CD4-positive, alpha-beta T cell treated with Interleukin-6 at 100 ng/mL for 8 hours (primary cell): ENCODE results near the gene PNPT1.
A peak's percentile ranks its signal among the peaks of the same experiment; 100 is the strongest.

ENCODE experiments used
- DNase-seq: peaks from one replicate; pipeline ENCODE4 v3.0.0-alpha.2; 2020; ENCODE audit warnings: mixed read lengths, low spot score

PNPT1 gene

DNA sequence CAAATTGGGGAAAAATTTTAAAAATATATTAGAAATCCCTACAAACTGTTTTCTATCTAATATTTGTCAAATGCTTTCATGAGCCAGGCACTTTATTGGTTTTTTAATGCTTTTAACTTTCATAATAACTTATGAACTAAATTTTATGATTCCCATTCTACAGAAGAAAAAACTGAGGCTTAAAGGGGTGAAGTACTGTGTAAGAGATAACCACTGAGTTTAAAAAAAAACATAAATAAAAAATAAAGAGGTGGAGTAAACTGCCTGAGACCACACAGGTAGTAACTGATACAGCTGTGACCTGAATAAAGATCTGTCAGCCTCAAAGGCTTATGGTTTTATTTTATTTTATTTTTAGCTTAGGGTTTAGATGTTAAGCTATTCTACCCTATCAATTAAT, 24.7 kb downstream of the PNPT1 start:
- no peak for DNase-seq

DNA sequence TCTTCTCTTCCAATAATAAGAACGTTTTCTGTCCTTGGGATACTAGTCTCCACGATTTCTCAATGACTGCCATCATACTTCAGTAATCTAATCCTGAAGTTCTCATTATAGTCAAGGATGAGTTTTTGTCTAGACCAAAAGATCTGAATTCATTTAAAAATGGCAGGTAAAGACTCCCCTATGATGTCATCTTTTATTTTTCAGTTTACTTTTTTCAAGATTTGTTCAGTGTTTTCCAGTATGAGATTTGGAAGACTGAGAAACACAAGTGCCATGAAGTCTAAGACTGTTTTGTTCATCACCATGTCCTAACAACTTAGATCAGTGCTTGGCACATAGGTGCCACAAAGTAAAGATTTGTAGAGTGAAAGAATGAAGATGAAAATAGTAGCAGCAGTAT, 40.4 kb downstream of the PNPT1 start:
- no peak for DNase-seq

DNA sequence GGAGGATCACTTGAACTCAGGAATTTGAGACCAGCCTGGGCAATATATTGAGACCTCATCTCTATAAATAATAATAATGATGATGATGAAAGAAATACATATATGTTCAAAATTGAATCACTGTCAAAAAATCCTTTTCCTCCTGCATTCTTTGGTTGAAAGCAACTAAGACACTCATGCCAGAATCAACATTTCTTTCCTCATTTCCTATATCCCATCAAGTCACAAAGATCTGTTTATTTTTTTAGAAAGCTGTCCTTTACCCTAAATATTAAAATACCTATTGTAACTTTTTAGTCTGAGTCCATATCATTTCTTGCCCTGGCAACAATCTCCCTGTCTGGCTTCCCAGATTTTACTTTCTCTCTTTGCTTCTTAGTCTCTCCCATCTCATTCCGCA, 44.4 kb downstream of the PNPT1 start:
- no peak for DNase-seq

DNA sequence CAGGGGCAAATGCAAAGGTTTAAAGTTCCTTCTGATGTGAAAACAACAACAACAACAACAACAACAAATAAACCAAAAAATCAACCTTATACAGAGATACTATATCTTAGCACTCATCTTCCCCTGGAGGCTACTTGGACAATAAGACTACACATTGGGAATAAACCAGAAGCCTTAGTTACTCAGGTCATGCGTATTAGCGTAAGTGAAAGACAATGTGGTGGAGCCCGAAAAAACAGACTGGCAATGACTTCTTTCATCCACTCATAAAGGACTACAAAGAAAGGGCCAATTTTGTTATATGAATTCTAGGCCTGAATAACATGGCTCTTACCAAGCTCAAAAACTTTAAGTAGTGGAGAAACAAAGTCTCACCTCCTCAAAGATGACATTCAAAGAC, 56.8 kb downstream of the PNPT1 start:
- no peak for DNase-seq

DNA sequence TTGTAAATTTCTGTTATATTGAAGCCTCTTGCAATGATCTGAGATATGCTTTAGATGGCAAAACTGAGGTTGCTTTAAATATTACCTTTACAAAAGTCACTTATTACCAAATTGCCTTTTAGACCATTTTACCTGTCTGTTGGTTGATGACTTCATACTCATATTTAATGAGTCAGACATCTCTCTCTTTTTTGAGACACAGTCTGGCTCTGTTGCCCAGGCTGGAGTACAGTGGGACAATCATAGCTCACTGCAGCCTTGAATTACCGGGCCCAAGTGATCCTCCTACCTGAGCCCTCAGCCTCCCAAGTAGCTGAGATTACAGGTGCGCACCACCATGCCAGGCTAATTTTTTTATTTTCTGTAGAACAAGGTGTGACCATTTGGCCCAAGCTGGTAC, 64.7 kb downstream of the PNPT1 start:
- DNase-seq: no peak

DNA sequence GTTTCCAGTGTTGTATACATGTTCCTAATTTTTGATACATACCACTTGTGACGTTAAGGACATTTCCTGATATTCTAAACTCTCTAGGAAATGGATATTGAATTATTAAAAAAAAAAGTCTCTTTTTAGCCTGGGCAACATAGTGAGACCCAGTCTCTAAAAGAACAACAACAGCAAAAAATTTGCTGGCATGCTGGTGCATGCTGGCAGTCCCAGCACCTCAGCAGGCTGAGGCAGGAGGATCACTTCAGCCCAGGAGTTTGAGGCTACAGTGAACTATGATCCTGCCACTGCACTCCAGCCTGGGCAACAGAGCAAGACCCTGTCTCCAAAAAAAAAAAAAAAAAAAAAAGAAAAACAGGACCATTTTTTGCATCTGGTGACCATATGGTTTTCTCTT, 65.7 kb downstream of the PNPT1 start:
- DNase-seq: no peak

DNA sequence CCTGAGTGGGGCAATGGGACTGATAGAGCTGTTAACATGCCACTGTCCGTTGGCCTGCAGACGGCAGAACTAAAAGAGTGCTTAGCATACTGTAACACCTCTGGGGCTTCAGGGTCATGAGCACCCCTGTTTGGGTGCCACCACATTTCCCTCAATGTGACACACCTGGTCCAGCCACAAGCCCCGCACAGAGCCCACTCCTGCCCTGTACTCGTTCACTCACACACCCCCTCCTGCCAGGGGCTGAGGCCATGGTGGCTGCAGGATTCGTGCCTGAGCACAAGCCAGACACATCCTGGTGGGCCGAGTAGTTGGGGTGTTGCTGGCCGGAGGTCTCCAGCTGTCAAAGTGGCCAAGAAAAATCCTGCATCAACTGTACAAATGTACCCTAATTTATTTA, 71.8 kb downstream of the PNPT1 start:
- DNase-seq: no peak

DNA sequence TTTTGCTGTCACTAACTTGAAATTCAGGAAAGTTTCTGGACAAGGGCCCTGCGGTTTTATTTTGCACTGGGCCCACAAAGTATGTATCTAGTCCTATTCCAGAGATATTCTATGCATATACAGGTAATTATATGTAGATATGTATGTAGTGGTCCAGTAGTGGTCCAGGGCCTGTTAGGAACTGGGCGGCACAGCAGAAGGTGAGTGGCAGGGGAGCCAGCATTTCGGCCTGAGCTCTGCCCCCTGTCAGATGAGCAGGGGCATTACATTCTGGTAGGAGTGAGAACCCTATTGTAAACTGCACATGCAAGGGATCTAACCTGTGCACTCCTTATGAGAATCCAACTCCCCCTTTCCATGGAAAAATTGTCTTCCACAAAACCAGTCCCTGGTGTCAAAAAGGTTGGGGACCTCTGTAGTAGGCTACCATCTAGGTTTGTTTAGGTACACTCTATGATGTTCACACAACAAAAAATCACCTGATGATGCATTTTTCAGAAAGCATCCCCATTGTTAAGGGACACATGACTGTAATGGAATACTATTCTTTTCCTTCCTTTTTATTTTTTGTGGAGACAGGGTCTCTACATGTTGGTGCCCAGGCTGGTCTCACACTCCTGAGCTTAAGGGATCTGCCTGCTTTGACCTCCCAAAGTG, 73.4 kb downstream of the PNPT1 start:
- DNase-seq: no peak

DNA sequence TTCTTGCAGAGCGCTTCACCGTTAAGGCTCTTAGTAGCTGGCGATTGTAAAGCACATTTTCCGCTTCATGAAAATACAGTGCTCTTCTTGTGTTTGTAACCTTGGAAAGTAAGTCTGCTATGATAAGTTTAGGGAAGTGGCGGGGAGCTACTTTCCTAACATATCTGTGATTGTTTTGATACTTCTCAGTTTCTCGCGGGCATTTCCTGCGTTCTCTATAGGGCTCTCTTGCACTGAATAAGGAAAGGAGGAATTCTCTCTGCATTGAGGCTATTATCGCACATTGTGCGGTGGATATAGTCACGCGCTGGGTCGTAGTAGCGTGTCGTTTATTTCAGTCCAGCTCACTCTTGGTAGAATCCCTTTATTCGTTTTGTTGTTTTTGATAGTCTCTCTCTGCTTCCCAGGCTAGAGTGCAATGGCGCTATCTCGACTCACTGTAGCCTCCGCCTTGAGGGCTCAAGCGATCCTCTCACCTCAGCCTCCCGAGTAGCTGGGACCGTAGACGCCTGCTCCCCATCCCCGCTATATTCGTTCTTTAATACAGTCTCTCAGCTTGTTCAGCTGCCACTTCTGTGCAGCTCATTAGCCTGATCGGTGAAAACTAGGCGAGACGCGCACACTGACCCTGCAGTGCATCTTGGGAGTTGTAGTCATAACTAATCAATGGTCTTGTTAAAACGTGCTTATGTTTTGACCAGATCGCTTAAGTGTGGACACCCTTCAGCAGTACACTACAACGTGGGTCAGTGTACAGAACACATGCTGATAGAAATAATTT, 75.2 kb downstream of the PNPT1 start:
- DNase-seq: peak; percentile 44

DNA sequence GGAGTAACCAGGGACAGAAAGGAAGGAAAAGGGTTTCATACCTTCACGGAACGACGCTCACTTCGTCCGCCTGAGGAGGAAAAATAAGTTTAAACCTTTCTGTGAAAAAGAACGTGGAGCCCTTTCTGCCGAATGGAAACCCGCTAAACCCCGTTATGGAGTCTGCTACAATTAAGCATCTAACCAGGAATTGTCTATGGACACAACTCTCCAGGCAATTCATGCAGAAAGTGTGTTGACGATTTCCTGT, 75.7 kb downstream of the PNPT1 start:
- no peak for DNase-seq

DNA sequence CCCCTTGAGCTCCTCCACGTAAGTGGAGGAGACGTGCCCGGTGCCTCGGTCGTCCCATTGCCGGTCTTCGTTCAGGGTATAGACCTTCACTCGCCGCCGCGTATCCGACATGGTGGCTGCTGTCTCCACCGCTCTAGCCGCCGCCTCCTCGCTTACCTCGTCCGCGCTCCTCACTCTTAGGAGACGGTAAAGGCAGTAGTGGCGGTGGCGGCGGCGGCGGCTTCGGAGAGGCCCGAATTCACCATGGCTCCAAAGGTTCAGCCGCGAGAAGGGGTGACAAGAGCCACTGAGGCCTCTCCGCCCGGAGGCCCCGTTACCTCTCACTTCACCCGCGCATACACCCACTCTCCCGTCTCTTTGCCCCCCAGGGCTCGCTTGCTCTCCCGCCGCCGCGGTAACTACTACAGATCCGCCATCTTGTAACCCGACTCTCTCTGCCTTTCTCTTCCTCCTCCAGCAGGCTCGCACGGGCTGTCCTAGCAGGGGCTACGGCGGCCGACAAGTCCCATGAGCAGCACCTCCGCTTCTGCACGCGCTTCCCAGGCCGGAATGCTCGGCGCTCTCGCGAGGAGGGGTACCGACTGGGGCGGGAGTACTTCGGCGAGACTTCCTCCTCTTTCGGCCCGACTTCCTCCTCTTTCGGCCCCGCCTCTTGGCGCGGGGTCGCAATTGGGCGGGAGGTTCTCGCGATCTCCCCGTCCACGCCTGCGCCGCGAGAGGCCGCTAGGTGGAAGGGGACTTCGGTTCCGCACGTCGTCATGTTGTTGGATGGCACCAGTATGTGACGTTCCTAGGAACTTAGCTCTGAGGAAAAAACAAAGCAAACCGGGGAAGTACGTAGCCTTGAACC, 76.2 kb downstream of the PNPT1 start, which contains the start of gene PPP4R3B:
PPP4R3B (minus strand) TSS at position 448 of the 850 bp plus-strand sequence; CDS start at position 111, 337 bp downstream.
- DNase-seq: peak; percentile 99

DNA sequence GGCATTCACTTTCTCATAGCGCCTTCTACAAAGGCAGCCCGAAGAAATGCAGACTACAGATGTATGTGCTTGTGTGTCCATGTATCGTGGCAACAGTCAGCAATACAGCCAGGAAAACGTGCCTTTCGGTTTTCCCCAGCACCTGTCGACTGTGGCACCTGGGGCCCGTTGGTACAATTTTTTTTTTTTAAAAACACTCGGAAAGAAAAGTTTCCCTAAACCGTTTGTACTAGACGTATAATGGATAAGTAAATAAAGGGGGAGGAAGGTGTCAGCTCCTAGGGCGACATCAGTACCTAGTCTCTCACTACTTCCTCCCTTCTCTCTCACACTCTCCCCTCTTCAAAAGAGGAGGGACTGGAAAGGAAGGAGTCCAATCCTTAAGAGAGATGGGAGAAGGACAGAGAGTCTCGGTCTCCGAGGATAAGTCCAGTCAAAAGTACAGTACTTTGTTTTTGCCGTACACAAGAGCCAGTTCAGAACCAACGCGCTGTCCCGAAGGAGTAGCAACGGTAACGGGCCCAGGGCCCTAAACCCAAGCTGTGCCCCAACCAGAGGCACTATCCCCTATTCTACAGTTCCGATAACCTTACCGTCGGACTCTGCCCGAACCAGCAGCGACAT, 77.0 kb downstream of the PNPT1 start:
- peak; percentile 34 for DNase-seq

DNA sequence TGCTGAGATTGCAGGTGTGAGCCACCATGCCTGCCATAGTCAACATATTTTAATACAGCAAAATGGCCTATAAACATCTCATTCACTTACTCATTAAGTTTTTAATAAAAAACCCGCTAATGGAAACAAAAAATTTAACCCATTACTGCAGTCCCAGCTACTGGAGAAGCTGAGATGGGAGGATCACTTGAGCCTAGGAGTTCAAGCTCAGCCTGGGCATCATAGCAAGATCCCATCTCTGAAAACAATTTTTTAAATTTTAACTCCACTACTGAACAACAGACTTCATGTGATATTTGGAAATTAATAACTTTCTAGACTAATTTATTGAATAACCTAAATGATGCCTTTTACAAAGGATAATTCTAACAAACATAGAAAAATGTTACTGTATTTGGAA, 81.6 kb downstream of the PNPT1 start:
- DNase-seq: no peak

DNA sequence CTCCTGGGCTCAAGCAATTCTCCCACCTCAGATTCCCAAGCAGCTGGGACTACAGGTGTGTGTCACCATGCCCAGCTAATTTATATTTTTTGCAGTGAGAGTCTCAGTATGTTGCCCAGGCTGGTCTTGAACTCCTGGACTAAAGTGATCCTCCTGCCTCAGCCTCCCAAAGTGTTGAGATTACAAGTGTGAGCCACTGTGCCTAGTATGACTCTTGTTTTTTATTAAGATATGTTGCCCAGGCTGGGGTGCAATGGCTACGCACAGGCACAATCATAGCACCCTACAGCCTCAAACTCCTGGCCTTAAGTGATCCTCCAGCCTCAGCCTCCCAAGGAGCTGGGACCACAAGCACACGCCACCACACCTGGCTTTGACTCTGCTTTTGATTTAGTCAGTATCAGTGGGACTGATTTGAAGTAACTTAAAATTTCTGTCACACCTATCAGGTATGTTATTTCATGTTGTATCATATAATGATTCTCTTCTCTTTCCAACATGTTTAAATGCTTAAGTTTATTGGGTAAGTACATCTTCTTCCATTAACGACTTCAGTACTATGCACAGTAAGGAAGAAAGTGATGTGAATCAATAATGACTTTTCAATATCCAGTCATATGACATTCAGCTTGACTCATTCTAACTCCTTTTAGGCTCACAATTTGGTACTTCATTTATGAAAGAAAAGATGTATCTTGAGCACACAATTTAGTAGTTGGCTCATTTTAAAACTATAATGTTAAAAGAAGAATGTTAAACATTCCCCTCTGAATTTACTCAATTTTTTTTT, 82.5 kb downstream of the PNPT1 start:
- no peak for DNase-seq

DNA sequence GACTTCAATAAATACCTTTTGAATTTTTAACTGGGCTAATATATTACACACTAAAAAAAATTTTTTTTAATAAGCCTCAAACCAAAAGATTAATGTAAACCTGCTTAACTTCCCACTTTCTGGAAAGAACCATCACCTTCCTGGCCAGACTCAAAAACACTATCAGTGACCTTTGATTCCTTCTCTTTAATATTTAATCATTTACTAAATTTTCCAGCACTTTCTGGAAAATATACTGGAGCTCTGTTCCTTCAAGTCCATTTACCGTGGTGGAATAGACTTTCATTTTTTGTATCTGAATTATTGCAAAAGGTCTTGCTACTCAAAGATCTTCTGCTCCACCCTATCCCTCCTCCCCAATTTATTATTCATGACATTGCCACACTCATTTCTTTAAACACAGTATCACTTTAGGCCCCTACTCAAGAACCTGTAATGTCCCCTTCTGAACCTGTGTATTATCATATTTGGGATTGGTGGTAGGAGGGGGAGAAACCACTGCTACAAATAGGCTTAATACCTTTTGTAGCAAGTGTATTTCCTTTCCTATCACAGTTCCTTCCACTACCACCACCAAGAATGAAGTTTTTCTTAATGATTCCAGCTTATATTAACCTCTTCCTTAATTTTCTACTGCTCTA, 83.6 kb downstream of the PNPT1 start:
- no peak for DNase-seq

DNA sequence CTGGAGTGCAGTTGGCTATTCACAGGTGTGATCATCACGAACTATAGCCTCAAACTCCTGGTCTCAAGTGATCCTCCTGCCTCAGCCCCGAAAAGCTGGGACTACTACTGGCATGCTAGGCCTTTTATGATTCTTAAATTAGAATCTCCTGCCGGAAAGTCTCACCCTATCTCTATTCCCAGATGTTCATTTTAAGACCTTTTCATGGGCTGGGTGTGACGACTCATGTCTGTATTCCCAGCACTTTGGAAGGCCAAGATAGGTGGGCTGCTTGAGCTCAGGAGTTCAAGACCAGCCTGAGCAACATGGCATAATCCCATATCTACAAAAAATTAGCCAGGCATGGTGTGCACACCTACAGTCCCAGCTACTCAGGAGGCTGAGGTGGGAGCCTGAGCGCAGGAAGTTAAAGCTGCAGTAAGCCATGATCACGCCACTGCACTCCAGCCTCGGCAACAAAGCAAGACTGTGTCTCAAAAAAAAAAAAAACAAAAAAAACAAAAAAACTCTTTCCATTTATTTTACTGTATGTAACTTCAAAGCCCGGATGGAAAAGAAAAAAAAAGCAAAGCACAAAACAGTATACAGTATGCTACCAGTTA, 84.3 kb downstream of the PNPT1 start:
- no peak for DNase-seq

DNA sequence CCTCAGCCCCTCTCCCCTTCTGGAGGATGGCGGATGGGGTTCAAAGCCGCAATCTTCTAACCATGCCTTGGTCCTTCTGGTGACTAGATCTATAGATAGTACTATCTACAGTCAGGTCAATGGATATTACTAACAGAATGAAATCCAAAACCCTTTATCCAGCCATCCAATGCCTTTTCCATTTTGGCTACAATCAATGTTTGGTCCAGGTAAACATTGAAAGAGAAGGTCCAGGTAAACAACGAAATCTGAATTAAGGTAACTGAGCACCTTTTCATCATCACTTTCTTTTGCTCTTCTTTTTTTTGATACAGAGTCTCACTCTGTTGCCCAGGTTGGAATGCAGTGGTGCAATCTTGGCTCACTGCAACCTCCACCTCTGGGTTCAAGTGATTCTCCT, 85.9 kb downstream of the PNPT1 start:
- no peak for DNase-seq

DNA sequence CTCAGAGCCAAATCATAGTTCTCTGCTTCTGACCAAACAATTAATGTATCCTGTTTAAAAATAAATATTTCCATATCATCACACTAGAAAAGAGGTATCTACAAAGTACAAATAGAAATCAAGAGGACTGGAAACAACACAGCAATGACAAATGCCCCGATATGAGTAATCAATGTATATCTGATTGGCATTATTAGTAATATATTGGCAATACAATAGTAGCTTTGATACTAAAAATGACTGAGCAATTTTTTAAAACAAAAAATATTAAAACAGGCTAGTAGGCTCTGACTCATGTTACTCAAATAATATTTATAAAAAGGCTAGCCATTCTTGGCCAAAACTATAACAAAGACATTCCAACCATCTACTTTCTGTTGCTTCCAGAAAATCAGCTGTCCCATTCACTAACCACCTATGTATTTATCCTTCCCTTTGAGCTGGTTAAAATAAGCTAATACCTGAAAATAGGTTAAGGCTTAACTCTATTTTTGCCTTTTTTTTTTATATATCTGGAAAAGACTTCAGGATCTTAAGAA, 89.5 kb downstream of the PNPT1 start:
- no peak for DNase-seq

DNA sequence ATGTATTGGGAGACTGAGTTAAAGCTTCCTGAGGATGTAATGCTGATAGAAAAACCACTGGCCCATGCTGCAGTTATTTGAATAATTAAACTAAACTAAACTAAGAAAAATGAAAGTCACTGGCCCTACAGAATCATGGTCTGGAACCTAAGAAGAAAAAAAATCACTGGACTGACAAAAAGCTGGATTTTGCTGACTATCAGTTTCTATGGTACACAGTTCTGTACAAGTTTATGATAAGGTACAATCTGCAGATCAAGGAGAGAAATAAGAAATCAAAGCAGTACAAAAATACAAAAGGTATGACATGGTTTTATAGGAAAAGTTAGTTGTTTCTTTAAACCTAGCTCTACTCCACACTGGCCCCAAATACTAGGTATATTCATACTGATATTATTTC, 91.8 kb downstream of the PNPT1 start:
- DNase-seq: no peak

DNA sequence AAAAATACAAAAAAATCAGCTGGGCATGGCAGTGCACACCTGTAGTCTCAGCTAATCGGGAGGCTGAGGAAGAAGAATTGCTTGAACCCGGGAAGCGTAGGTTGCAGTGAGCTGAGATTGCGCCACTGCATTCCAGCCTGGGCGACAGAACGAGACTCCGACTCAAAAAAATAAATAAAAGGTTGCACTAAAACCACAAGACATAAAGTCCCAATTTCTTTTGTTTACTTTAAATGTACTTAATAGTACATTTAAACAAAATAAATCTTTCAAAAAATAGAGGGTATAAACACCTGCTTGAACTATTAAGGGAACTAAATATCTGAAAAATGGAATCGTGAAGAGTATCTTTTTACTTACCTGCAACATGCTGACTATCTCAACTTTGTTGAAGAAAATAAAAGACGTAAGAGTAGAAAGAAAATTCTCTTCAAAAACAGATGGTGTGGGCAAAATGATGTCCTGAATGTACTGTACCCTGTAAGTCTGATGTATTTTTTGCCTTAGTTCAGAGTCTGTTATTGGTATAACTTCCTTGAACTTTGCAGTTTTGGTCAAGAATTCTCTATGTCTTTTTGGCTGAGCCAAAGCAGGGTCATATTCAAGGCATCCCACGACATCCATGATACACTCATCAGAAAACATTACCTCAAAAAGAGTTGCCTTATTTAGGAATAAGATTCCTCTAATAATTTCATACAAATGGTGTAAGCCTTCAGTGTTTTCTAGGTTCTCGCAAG, 95.4 kb downstream of the PNPT1 start:
- DNase-seq: no peak
